IMR-90 (cell line): ENCODE data around the gene KLF11. TPM values are rescaled to one million over a fixed set of nuclear protein-coding genes. Genes with fewer than 3 reads are reported as not detected.
A peak's percentile ranks its signal among the peaks of the same experiment; 100 is the strongest.

ENCODE experiments used
- ATAC-seq: fragments of 200-7000 bp; cut with Tn5 transposase; 2 replicates; pipeline ENCODE4 v1.9.1; 2020; ENCODE audit warnings: low read depth, mild to moderate bottlenecking, moderate library complexity
- BruUV-seq: library from RNA; stranded (reverse); fragments of 400-500 nt; replicated peaks from 2 replicates; lab custom pipeline; 2021; lab: Mats Ljungman, UMichigan
- CTCF ChIA-PET: fragments of 300-600 bp; formaldehyde crosslinking; extraction: SDS; loops from one replicate; lab custom pipeline; 2021; ENCODE audit warnings: antibody characterized with exemption; lab: Yijun Ruan, JAX
- POLR2A ChIA-PET: fragments of 300-600 bp; sonication (Branson Sonifier 250); formaldehyde crosslinking; loops from one replicate; lab custom pipeline; 2022; ENCODE audit warnings: antibody characterized with exemption; ENCODE audit not compliant: unreplicated experiment; lab: Charles Lee
- DNase-seq: peaks from one replicate; pipeline ENCODE4 v3.0.0; 2013
- H2AFZ ChIP-seq: replicated peaks from 2 replicates; pipeline ENCODE3; 2013; ENCODE audit warnings: low read length, mild to moderate bottlenecking; ENCODE audit not compliant: poor library complexity
- H2AK5ac ChIP-seq: 2 replicates; pipeline ENCODE4 v1.6.1; 2013; ENCODE audit warnings: low read depth, low read length, inconsistent platforms
- H2AK9ac ChIP-seq: replicated peaks from 2 replicates; pipeline ENCODE3; 2013; ENCODE audit warnings: mild to moderate bottlenecking, low read depth, low read length, moderate library complexity; ENCODE audit not compliant: poor library complexity
- H2BK120ac ChIP-seq: 2 replicates; pipeline ENCODE4 v1.6.1; 2013; ENCODE audit warnings: low read depth, low read length, inconsistent platforms
- H2BK15ac ChIP-seq: 3 replicates; pipeline ENCODE4 v1.6.1; 2013; ENCODE audit warnings: low read depth, low read length, inconsistent platforms
- H2BK20ac ChIP-seq: 2 replicates; pipeline ENCODE4 v1.6.1; 2013; ENCODE audit warnings: low read depth, mild to moderate bottlenecking, inconsistent platforms, low read length, moderate library complexity
- H2BK5ac ChIP-seq: 2 replicates; pipeline ENCODE4 v1.6.1; 2013; ENCODE audit warnings: mild to moderate bottlenecking, low read depth, low read length, inconsistent platforms; ENCODE audit not compliant: poor library complexity, severe bottlenecking
- H3K14ac ChIP-seq: replicated peaks from 2 replicates; pipeline ENCODE4 v1.6.1; 2013; ENCODE audit warnings: low read depth, low read length, inconsistent platforms
- H3K18ac ChIP-seq: 2 replicates; pipeline ENCODE4 v1.6.1; 2013; ENCODE audit warnings: low read depth, low read length, control low read depth
- H3K23ac ChIP-seq: 2 replicates; pipeline ENCODE4 v1.6.1; 2013; ENCODE audit warnings: low read depth, low read length, inconsistent platforms
- H3K27ac ChIP-seq: 2 replicates; pipeline ENCODE4 v1.5.1; 2013; ENCODE audit warnings: mild to moderate bottlenecking, control low read depth, low read length; ENCODE audit not compliant: insufficient read depth
- H3K27me3 ChIP-seq: 2 replicates; pipeline ENCODE4 v1.6.1; 2013; ENCODE audit warnings: low read length; ENCODE audit not compliant: control insufficient read depth, insufficient read depth
- H3K36me3 ChIP-seq: 2 replicates; pipeline ENCODE4 v1.6.1; 2013; ENCODE audit warnings: low read length, mixed read lengths; ENCODE audit not compliant: control insufficient read depth, insufficient read depth
- H3K4ac ChIP-seq: 2 replicates; pipeline ENCODE4 v1.6.1; 2013; ENCODE audit warnings: low read depth, low read length, inconsistent platforms
- H3K4me1 ChIP-seq: 2 replicates; pipeline ENCODE4 v1.6.1; 2013; ENCODE audit warnings: low read length, mixed read lengths; ENCODE audit not compliant: control insufficient read depth, insufficient read depth
- H3K4me2 ChIP-seq: 2 replicates; pipeline ENCODE4 v1.6.1; 2013; ENCODE audit warnings: low read depth, mild to moderate bottlenecking, control low read depth, low read length, moderate library complexity
- H3K4me3 ChIP-seq: 2 replicates; pipeline ENCODE4 v1.5.1; 2013; ENCODE audit warnings: low read depth, mild to moderate bottlenecking, control low read depth, low read length, moderate library complexity; ENCODE audit not compliant: insufficient read depth
- H3K56ac ChIP-seq: 2 replicates; pipeline ENCODE4 v1.6.1; 2013; ENCODE audit warnings: low read length, inconsistent platforms; ENCODE audit not compliant: insufficient read depth; ENCODE audit errors: extremely low read depth
- H3K79me1 ChIP-seq, 2 experiments: 2 replicates each; pipeline ENCODE4 v1.6.1; 2013; ENCODE audit warnings: low read length in 2 of 2, inconsistent platforms in 1 of 2, low read depth in 1 of 2
- H3K9ac ChIP-seq: 2 replicates; pipeline ENCODE4 v1.6.1; 2013; ENCODE audit warnings: low read depth, low read length, control low read depth
- H3K9me1 ChIP-seq: 2 replicates; pipeline ENCODE4 v1.6.1; 2013; ENCODE audit warnings: low read length, inconsistent platforms; ENCODE audit not compliant: insufficient read depth
- H3K9me3 ChIP-seq: 2 replicates; pipeline ENCODE4 v1.6.1; 2013; ENCODE audit warnings: low read length; ENCODE audit not compliant: control insufficient read depth, insufficient read depth
- H4K20me1 ChIP-seq: 2 replicates; pipeline ENCODE4 v1.6.1; 2013; ENCODE audit warnings: low read length, inconsistent platforms; ENCODE audit not compliant: insufficient read depth
- H4K5ac ChIP-seq: 2 replicates; pipeline ENCODE4 v1.6.1; 2013; ENCODE audit warnings: mild to moderate bottlenecking, low read depth, low read length, control low read depth
- H4K8ac ChIP-seq, 2 experiments: 2 replicates each; pipeline ENCODE4 v1.6.1; 2013; ENCODE audit warnings: low read depth in 2 of 2, low read length in 2 of 2, control low read depth in 1 of 2, inconsistent platforms in 1 of 2
- H4K91ac ChIP-seq: 2 replicates; pipeline ENCODE4 v1.6.1; 2013; ENCODE audit warnings: low read depth, low read length, inconsistent platforms; ENCODE audit not compliant: insufficient read depth
- MAFK ChIP-seq: IDR thresholded peaks from 2 replicates; pipeline ENCODE4 v1.6.1; 2012; ENCODE audit warnings: low read depth, low read length, improper control_type of control experiment
- NFE2L2 ChIP-seq: fragments of 150-350 bp; IDR thresholded peaks from 2 replicates; pipeline ENCODE4 v1.6.1; 2016; ENCODE audit warnings: low read depth, mild to moderate bottlenecking, low read length
- POLR2A ChIP-seq: IDR thresholded peaks from 2 replicates; pipeline ENCODE4 v1.6.1; 2012; ENCODE audit warnings: mild to moderate bottlenecking, low read depth, low read length
- RAD21 ChIP-seq: IDR thresholded peaks from 2 replicates; pipeline ENCODE4 v1.6.1; 2012; ENCODE audit warnings: low read length, improper control_type of control experiment
- RFX5 ChIP-seq: IDR thresholded peaks from 2 replicates; pipeline ENCODE4 v1.8.0; 2012; ENCODE audit warnings: low read depth, mild to moderate bottlenecking, low read length, moderate library complexity
- SMC3 ChIP-seq: fragments of 150-350 bp; IDR thresholded peaks from 2 replicates; pipeline ENCODE4 v1.6.1; 2016; ENCODE audit warnings: low read depth, mild to moderate bottlenecking, antibody characterized with exemption, low read length, moderate library complexity
- WGBS, 2 experiments: methylation state at CpG; one replicate each; pipeline versions ENCODE4 v1.1.5 to v1.1.7; 2013; ENCODE audit warnings: missing lambda C conversion rate in 2 of 2; ENCODE audit not compliant: insufficient read length in 1 of 2; ENCODE audit errors: extremely low coverage in 2 of 2; 5-methylcytosine and 5-hydroxymethylcytosine counted together
- dilution Hi-C: fragments of 300-500 bp; cut with HindIII; formaldehyde crosslinking; loops from one replicate; pipeline ENCODE4 v1.14.3; 2018; ENCODE audit warnings: low sequenced_read_pairs; ENCODE audit not compliant: unreplicated experiment
- in situ Hi-C: fragments of 300-500 bp; cut with MboI; formaldehyde crosslinking; loops from 3 replicates; pipeline ENCODE4 v1.14.3; 2019; ENCODE audit warnings: low sequenced_read_pairs, inconsistent platforms, mixed read lengths
- intact Hi-C: fragments of 100-400 bp; cut with micrococcal nuclease; formaldehyde crosslinking; loops from 2 replicates; pipeline ENCODE4 v1.10.0; 2022
- polyA plus RNA-seq, 3 experiments: library from polyadenylated mRNA; depleted of rRNA; stranded (reverse); fragments of >200 nt; gene quantifications; 2 replicates each; pipeline ENCODE4 v1.2.3, GENCODE V29; 2012; ENCODE audit warnings: low replicate concordance in 1 of 3
- total RNA-seq: library from RNA; depleted of rRNA; stranded (reverse); fragments of >200 nt; gene quantifications from 2 replicates; pipeline ENCODE4 v1.2.3, GENCODE V29; 2012
- TF ChIP-seq, protein P1 (sequence below): conservative IDR thresholded peaks from 2 replicates; pipeline ENCODE4 v1.5.1; 2012; ENCODE audit warnings: mild to moderate bottlenecking, low read depth, low read length, improper control_type of control experiment

The KLF11 gene
- total and polyA plus RNA-seq, 2 of the 4 experiments (the other 2 are of a cell fraction): 2.0 to 2.4 TPM

- Histone ChIP-seq H2BK15ac (peak overlapping the region; percentile 32; the same call in 1 of the 3 replicates), H3K79me1 (no peaks in the 10 kb centered on the region), H3K9me3 (no peaks in the 10 kb centered on the region), H3K4me1 (peaks cover 9% of the 10 kb centered on the region; the same call in 1 of the 2 replicates), H3K14ac (no peak overlapping the region), H3K9ac (no peak overlapping the region), H2BK120ac (peak overlapping the region; percentile 30), H3K9me1 (peaks cover 7% of the 10 kb centered on the region; the same call in 1 of the 2 replicates), H3K27ac (no peak overlapping the region), H2AK5ac (peak overlapping the region; percentile 56), H3K4me3 (no peak overlapping the region), H4K91ac (0 out of 2 replicates have a peak overlapping the region, but pooled peaks have one; percentile 11), H3K4ac (peak overlapping the region; percentile 56; the same call in 1 of the 2 replicates), H2BK5ac (no peak overlapping the region), H2AFZ (peak overlapping the region; percentile 2), H4K5ac (no peak overlapping the region), H3K36me3 (no peaks in the 10 kb centered on the region), H2AK9ac (peak overlapping the region; percentile 2), H3K56ac (no peak overlapping the region), H3K23ac (no peak overlapping the region), H3K18ac (no peak overlapping the region), H2BK20ac (0 out of 2 replicates have a peak overlapping the region, but pooled peaks have one; percentile 23), H4K8ac (0 out of 4 replicates have a peak overlapping the region, but pooled peaks of 1 of the 2 experiments have one; percentile 2), H3K27me3 (no peaks in the 10 kb centered on the region), H4K20me1 (no peaks in the 10 kb centered on the region), H3K4me2 (no peak overlapping the region)
- POLR2A ChIA-PET: no interaction called here
- intact Hi-C loops: no loop called here
- WGBS, 2 experiments: 72% methylated on average over 7 of the region's 14 CpGs; no CpG with 5 or more reads in 1 of the 2 experiments
- ATAC-seq (peak; percentile 61), DNase-seq (peak; percentile 63)
- CTCF ChIA-PET: interaction anchor here (0.8 kb wide), 2 partner anchors 40 to 66 kb away, joined by 3 to 4 read pairs; no protein-coding TSS in a partner anchor
- BruUV-seq: no TSS peak
- TF ChIP-seq POLR2A (no peak), NFE2L2 (peak; percentile 60; the same call in 1 of the 2 replicates), RFX5 (no peak), RAD21 (peak; percentile 34), SMC3 (peak; percentile 33; the same call in 1 of the 2 replicates), MAFK (peak; percentile 96)
- TF ChIP-seq, protein P1, sequence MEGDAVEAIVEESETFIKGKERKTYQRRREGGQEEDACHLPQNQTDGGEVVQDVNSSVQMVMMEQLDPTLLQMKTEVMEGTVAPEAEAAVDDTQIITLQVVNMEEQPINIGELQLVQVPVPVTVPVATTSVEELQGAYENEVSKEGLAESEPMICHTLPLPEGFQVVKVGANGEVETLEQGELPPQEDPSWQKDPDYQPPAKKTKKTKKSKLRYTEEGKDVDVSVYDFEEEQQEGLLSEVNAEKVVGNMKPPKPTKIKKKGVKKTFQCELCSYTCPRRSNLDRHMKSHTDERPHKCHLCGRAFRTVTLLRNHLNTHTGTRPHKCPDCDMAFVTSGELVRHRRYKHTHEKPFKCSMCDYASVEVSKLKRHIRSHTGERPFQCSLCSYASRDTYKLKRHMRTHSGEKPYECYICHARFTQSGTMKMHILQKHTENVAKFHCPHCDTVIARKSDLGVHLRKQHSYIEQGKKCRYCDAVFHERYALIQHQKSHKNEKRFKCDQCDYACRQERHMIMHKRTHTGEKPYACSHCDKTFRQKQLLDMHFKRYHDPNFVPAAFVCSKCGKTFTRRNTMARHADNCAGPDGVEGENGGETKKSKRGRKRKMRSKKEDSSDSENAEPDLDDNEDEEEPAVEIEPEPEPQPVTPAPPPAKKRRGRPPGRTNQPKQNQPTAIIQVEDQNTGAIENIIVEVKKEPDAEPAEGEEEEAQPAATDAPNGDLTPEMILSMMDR: peak; percentile 52
- dilution Hi-C loops: no loop called here
- in situ Hi-C loops: no loop called here
Observed at GRCh38 chr2:10036095-10036884, 7.1 kb upstream of the KLF11 start.
